Natural killer cell treated with Interleukin-12 subunit alpha and Interleukin-12 subunit beta and Interleukin-15 and Interleukin-18, amount 100 ng/mL, for 72 hours (primary cell): Measurements from ENCODE around the gene CTBP2. TPM values are rescaled to one million over a fixed set of nuclear protein-coding genes. Genes with fewer than 3 reads are reported as not detected.
"Not testable (repeated sequence)": the region's sequence is repeated elsewhere in the genome, so short reads cannot be mapped to it uniquely, and the experiment has no call there.

Source experiments
- ATAC-seq, 2 donors: fragments of 150-1000 bp; cut with Tn5 transposase in 1 of 2; sonication (Bioruptor Pico), chemical (Tn5 transposase) in 1 of 2; 2 replicates each; pipeline ENCODE4 v1.10.0; 2021
- DNase-seq: peaks from one replicate; pipeline ENCODE4 v3.0.0; 2022; ENCODE audit warnings: low spot score
- H3K27ac Mint-ChIP-seq, 2 donors: 1 replicate in 1 of 2; 2 replicates in 1 of 2; pipeline ENCODE4 v1.8.0; 2022; ENCODE audit warnings: mixed read lengths in 2 of 2, mild to moderate bottlenecking in 1 of 2, moderate library complexity in 1 of 2
- H3K27me3 Mint-ChIP-seq, 2 donors: 1 replicate in 1 of 2; 2 replicates in 1 of 2; pipeline ENCODE4 v1.8.0; 2022; ENCODE audit warnings: mixed read lengths in 2 of 2
- H3K36me3 Mint-ChIP-seq: one replicate; pipeline ENCODE4 v1.8.0; 2022; ENCODE audit warnings: mixed read lengths
- H3K4me1 Mint-ChIP-seq, 2 donors: 1 replicate in 1 of 2; 2 replicates in 1 of 2; pipeline ENCODE4 v1.8.0; 2022; ENCODE audit warnings: low read depth in 2 of 2, mixed read lengths in 2 of 2, mild to moderate bottlenecking in 1 of 2
- H3K4me3 Mint-ChIP-seq: one replicate; pipeline ENCODE4 v1.8.0; 2022; ENCODE audit warnings: mixed read lengths
- H3K9me3 Mint-ChIP-seq: 2 replicates; pipeline ENCODE4 v1.8.0; 2022; ENCODE audit warnings: mixed read lengths
- total RNA-seq, 2 donors: library from RNA; stranded (reverse); gene quantifications; one replicate each; pipeline ENCODE4 v1.2.3, GENCODE V29; 2022

Gene CTBP2
- total RNA-seq, 2 donors from 2014 or later = 61.3 to 76.4 TPM

DNA sequence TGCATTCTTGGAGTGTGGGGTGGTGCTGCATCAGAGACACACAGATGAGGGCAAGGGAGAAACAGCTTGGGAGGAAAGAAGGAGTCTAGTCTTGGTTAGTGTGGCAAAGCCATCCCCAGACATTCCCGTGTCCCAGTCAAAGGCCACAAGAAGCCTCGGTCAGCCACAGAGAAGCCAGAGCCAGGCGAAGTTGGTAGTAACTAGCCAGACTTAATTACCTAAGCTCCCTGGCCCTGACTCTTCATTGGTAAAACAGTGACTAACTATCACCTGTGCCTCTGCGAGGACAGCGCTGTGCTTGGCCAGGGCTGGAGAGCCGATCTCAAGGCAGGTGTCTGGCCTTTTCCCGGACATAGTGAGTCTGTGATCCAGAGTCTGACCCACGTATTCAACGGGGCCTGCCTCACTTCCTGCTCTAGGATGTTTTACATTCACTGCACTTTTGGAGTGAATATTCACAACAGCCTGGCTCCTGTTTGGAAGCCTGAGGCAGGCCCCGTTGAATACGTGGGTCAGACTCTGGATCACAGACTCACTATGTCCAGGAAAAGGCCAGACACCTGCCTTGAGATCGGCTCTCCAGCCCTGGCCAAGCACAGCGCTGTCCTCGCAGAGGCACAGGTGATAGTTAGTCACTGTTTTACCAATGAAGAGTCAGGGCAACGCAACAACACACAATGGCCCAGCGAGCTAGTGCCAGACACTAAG, 9.8 kb downstream of the CTBP2 start:
- peak overlapping the region; percentile 82 for H3K4me3 Mint-ChIP-seq
- DNase-seq, H3K27me3 Mint-ChIP-seq, H3K36me3 Mint-ChIP-seq, H3K9me3 Mint-ChIP-seq, ATAC-seq: not testable (repeated sequence)
- H3K4me1 Mint-ChIP-seq = peaks cover 74 to 79% of the 10 kb centered on the region in 2 donors
- peak overlapping the region; percentile 81 to 96 for H3K27ac Mint-ChIP-seq

DNA sequence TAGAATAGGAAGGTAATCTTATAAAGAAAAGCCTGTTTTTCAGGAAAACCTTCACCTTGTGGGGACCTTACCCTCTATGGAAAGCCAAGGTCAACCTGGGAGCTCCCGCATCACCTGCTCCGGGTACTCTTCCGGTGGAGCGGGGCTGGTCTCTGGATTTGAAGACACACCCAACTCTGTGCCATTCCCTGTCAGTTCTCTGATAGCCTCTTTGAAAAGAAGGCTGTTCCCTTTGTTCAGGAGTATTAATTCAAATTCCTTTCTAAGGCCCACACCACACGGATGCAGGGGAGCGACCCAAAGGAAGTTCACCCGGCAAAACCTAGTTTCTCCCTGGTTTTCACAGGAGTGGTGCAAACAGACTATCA, 10.7 kb downstream of the CTBP2 start:
- H3K9me3 Mint-ChIP-seq = no peaks in the 10 kb centered on the region
- H3K4me3 Mint-ChIP-seq = peak overlapping the region; percentile 82
- H3K36me3 Mint-ChIP-seq = no peaks in the 10 kb centered on the region
- peaks cover 72 to 81% of the 10 kb centered on the region in 2 donors for H3K4me1 Mint-ChIP-seq
- ATAC-seq (no peak), DNase-seq (no peak)
- H3K27me3 Mint-ChIP-seq = no peaks in the 10 kb centered on the region
- peak overlapping the region; percentile 81 to 96 for H3K27ac Mint-ChIP-seq

DNA sequence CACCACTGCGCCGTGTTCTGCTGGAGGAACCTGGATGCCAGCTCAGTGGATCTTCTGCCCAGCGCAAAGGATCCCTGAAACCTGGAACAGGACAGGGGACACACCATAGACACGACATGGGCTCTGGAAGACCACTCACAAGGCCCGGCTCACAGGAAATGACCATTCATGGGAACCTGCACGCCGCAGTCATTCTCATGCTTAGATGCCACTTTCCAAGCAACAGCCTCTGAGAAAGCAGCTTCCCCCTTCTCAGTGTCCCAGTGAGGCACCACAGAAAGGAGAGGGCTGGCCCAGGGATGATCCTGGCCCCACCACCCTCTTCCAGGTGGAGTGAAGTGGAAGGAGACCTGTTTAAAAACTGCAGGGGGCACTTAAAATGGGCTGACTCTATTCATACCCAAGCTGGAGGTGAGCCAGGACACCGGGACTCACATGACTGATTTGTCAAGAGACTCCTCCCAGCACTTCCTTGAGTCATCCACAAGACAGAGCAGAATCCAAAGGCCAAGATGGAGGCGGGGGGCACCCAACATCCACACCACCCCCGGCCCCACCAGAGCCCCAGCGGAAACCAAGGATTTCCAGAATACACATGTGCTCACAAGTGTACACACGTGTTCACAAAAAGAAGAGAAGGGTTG, 11.2 kb downstream of the CTBP2 start:
- Mint-ChIP-seq H3K4me1 (peaks cover 72 to 81% of the 10 kb centered on the region in 2 donors), H3K27ac (peak overlapping the region; percentile 81 to 96), H3K36me3 (no peaks in the 10 kb centered on the region), H3K27me3 (no peaks in the 10 kb centered on the region), H3K4me3 (peak overlapping the region; percentile 82), H3K9me3 (no peaks in the 10 kb centered on the region)
- ATAC-seq (no peak), DNase-seq (no peak)

DNA sequence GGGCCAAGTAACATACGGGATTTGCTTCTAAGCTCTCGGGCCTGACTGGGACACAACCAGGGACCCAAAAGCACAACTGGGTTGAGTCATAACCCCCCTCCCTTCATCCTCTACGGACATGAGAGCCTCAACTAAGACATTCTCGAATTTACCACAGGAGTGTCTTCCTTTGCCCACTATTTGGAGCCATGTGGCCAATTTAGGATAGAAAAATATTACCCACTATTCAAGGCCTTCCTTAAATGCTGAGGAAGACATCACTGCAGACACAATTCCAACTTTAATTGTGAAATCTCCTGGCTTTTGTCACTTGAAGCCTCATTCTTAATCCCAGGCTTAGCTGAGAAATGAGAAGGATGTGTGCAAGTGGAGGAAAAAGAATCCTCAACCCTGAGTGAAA, 11.8 kb downstream of the CTBP2 start:
- Mint-ChIP-seq H3K27me3 (no peaks in the 10 kb centered on the region), H3K9me3 (no peaks in the 10 kb centered on the region), H3K4me1 (peaks cover 72 to 80% of the 10 kb centered on the region in 2 donors), H3K4me3 (peak overlapping the region; percentile 82), H3K36me3 (no peaks in the 10 kb centered on the region), H3K27ac (peak overlapping the region; percentile 81 to 96)
- ATAC-seq = no peak
- DNase-seq = no peak

DNA sequence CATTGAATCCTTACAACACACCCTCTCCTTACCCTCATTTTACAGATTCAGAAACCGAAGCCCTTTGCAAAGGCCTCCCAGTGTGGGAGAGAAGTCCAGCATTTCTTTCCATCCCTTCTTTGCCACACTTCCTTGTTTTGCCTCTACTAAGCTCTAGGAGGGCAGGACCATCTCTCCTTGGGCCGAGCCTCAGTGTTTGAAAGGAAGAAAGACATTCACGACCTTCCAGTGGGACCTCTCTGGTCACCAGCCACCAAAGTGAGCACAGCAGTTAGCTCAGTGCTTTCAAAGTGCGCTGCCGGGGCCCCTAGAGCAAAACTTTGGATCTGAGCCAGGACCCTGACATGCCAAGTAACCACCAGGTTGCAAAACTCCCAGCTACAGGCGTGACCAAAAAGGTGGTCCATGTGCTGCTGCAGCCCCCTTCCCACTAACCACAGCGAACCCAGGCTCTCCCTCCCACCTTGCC, 12.4 kb downstream of the CTBP2 start:
- no peaks in the 10 kb centered on the region for H3K27me3 Mint-ChIP-seq
- peak overlapping the region; percentile 81 to 96 for H3K27ac Mint-ChIP-seq
- no peaks in the 10 kb centered on the region for H3K36me3 Mint-ChIP-seq
- no peak for DNase-seq
- peak overlapping the region; percentile 82 for H3K4me3 Mint-ChIP-seq
- peaks cover 71 to 77% of the 10 kb centered on the region in 2 donors for H3K4me1 Mint-ChIP-seq
- no peak for ATAC-seq
- no peaks in the 10 kb centered on the region for H3K9me3 Mint-ChIP-seq

DNA sequence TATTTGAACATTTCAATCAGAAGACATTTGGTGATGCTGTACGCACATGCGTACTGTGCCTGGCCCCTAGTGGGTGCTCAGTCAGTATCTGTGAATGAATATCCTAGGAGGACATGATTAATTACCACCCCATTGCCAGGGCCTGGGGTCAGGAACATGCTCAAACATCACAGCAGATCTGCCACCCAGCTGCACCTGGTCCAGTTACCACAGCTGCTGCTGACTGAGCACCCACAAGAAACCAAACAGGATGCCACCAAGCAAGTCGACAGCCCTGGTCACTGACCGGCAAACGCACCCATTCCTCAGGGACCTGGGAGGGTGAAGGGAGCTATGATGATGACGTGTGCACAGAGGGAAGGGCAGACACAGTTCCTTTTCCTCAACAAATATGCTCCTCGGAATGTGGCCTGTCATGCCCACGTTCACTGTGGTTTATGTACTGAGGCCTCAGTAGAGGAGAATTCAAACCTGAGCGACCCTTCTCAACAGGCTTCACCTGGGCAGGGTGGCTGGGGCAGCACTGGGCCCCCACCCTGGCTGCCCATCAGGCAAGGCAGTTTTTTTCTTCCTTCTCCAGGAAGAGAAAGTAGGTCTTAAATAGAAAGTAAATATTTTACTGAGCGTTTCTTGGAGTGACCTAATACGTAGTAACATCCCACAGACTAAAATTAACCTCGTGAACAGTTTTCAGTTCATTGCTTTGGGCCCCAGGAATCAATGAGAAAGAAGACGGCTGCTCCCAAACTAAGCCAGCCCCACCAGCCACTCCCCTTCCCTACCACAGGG, 13.4 kb downstream of the CTBP2 start:
- H3K27me3 Mint-ChIP-seq = no peaks in the 10 kb centered on the region
- H3K9me3 Mint-ChIP-seq = no peaks in the 10 kb centered on the region
- DNase-seq = no peak
- ATAC-seq = peak; percentile 22 to 65
- peak overlapping the region; percentile 81 to 96 for H3K27ac Mint-ChIP-seq
- peak overlapping the region; percentile 82 for H3K4me3 Mint-ChIP-seq
- H3K4me1 Mint-ChIP-seq = peaks cover 64 to 80% of the 10 kb centered on the region in 2 donors
- H3K36me3 Mint-ChIP-seq = no peaks in the 10 kb centered on the region

DNA sequence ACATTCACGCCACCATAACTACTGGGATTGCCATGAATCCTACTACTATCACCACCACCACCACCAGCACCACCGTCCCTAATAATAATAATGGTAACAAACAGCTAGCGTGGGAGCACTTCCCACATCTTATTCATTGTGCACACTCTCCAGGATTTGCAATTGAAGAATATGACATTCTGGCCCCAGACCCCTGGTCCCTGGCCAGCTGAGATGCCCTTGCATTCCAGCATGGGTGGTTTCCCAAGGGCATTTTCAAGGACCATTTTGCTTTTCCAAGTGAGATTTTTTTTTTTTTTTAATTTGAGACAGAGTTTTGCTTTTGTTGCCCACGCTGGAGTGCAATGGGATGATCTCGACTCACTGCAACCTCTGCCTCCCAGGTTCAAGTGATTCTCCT, 14.7 kb downstream of the CTBP2 start:
- H3K9me3 Mint-ChIP-seq = no peaks in the 10 kb centered on the region
- no peaks in the 10 kb centered on the region for H3K36me3 Mint-ChIP-seq
- H3K27ac Mint-ChIP-seq = peak overlapping the region; percentile 12 to 96
- H3K27me3 Mint-ChIP-seq = no peaks in the 10 kb centered on the region
- ATAC-seq (no peak), DNase-seq (no peak)
- no peak overlapping the region for H3K4me3 Mint-ChIP-seq
- H3K4me1 Mint-ChIP-seq = peaks cover 63 to 83% of the 10 kb centered on the region in 2 donors

DNA sequence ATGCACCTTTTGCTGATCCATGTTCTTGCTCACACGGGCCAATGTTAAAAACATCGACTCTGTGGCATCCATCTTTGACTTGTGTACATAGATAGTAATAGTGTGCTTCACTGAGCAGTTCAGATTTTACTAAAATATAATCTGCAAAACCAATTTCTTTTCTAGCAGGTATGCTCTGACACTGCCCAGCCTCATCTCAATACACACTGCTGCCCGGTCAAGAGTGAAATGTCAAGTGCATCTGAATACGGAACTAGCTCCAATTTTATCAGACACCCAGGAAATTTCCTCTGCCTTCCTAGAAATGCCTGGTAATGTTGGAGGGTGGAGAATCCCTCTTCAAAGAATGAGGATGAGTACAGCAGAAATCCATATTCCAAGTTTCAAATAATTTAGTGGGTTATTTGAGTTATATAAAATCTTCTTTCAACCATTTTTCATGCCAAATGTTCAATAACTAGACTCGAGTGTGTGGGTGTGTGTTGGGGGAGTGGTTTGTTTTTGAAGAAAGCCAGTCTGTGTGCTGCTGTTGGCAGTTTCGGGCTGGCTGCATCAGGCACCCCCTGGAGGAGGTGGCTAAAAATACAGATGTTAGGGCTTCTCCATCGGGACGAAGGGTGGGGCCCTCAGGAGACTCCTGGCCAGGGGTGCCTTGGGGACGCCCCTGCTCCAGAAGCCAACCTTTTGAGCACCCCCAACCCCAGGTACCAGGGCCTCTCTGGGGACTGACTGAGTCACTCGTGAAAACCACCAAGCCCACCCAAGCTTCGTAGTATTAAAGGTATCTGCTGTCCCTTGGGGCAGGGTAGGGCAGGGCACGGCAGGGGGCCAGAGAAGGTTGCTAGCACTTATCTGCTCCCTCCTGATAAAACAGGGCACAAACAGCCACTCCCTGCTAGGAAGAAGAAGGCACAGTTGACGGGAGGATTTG, 15.4 kb downstream of the CTBP2 start:
- Mint-ChIP-seq H3K4me1 (peaks cover 58 to 79% of the 10 kb centered on the region in 2 donors), H3K36me3 (no peaks in the 10 kb centered on the region), H3K27me3 (no peaks in the 10 kb centered on the region), H3K4me3 (peak overlapping the region; percentile 12), H3K27ac (peak overlapping the region; percentile 12 to 96), H3K9me3 (no peaks in the 10 kb centered on the region)
- peak; percentile 63 for DNase-seq
- ATAC-seq = peak in 1 of 2 donors; percentile 76

DNA sequence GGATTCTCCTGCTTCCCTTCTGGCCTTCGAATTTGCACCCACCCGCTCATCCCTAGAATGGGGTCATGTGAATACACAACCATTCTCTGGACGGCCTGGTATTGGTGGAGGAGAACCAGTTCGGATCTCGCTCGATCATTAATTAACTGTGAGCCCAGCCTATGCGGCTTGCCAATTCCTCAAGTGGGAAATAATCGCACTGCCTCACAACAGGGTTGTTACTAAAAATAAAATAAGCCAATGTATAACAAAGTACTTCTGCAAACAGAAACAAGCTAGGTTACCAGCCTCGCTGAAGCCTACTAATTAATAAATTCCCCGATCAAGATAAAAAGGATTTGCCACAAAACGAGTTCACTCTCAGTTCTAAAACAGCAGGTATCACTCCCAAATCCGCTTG, 16.2 kb downstream of the CTBP2 start:
- Mint-ChIP-seq H3K27me3 (no peaks in the 10 kb centered on the region), H3K36me3 (no peaks in the 10 kb centered on the region), H3K4me1 (peaks cover 53 to 74% of the 10 kb centered on the region in 2 donors), H3K4me3 (no peak overlapping the region), H3K9me3 (no peaks in the 10 kb centered on the region), H3K27ac (peak overlapping the region in 1 of 2 donors; percentile 96)
- no peak for ATAC-seq
- peak; percentile 29 for DNase-seq

DNA sequence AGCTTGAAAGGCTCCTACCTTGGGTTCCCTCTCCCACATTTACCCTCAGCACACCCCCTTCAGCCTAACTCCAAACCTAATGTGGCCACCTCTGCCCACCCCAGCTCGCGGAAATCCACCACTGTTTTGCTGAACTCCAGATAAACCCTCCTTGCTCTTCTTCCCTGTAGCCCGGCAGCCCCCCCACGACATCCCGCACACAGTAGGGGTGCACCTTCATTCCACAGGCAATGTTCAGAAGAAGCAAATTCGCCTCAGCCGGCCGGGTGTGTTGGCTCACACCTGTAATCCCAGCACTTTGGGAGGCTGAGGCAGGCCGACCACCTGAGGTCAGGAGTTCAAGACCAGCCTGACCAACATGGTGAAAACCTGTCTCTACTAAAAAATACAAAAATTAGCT, 17.4 kb downstream of the CTBP2 start:
- DNase-seq (no peak), ATAC-seq (no peak)
- Mint-ChIP-seq H3K27ac (peak overlapping the region in 1 of 2 donors; percentile 29), H3K4me3 (no peak overlapping the region), H3K27me3 (no peaks in the 10 kb centered on the region), H3K36me3 (no peaks in the 10 kb centered on the region), H3K4me1 (peaks cover 46 to 73% of the 10 kb centered on the region in 2 donors), H3K9me3 (no peaks in the 10 kb centered on the region)

DNA sequence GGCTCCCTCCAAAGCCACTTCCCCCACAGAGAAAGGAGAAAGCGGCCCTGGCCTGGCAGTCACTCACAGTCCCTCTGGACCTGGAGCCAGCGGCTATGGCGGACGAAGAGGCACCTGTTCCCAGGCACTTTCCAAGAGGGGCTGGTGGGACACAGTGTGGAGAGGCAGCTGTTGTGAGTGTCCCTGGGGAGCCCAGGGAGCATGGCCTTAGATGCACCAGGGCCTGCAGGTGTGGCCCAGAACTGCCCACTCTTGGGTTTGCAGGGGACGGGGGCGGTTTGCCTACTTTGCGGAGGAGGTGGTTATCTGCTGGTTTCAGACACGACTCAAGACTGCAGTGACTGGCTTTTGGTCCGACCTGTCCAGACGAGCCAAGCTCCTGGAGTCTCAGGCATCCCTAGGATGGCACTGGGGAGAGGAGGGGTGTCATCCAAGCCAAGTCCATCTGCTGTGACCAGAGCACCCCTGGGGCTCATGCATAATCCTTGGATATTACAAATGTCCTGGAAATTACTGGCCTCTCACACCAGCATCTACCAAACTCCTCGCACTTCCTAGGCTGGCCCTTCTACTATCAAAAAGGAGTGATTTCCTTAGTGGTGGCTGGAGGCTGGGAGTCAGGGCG, 18.4 kb downstream of the CTBP2 start:
- H3K9me3 Mint-ChIP-seq = no peaks in the 10 kb centered on the region
- no peak for ATAC-seq
- peaks cover 43 to 73% of the 10 kb centered on the region in 2 donors for H3K4me1 Mint-ChIP-seq

DNA sequence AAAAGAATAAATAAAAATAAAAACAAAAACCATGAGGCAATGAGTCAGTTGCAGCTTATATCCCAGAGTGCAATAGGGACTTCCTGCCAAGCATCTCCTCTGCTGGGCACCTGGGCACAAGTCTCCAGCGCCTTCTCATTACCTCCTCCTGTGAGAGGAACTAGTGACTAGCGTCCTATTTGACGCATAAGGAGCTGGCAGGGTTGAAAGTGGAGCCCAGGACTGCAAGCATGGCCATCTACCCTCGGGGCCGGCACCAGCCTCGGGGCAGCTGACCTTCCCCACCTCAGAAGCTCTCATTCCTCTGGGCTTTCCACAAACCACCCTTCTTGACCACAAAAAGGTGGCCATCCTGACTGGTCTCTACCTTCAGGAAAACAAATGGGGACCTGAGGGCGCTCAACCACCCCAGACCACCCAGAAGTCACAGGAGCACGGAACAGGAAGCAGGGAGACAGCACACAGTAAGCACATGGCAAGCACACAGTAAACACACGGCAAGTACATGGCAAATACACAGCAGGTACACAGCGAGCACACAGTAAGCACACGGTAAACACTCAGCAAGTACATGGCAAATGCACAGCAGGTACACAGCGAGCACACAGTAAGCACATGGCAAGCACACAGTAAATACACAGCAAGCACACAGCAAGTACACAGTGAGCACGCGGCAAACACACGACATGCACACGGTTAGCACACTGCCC, 19.1 kb downstream of the CTBP2 start:
- Mint-ChIP-seq H3K36me3 (no peaks in the 10 kb centered on the region), H3K9me3 (no peaks in the 10 kb centered on the region), H3K4me1 (peaks cover 44 to 74% of the 10 kb centered on the region in 2 donors), H3K27ac (peak overlapping the region; percentile 74 to 83), H3K4me3 (peak overlapping the region; percentile 27), H3K27me3 (no peaks in the 10 kb centered on the region)
- ATAC-seq (peak; percentile 17 to 41), DNase-seq (no peak)

More for the DNA sequence above, 18.4 kb downstream of the CTBP2 start:
- Mint-ChIP-seq H3K36me3 (no peaks in the 10 kb centered on the region), H3K4me3 (no peak overlapping the region), H3K27me3 (no peaks in the 10 kb centered on the region), H3K27ac (peak overlapping the region; percentile 29 to 74)
- DNase-seq = no peak
